Heart left ventricle (tissue), 13 donors: ENCODE data around the gene SBK3.

Experiments used
- POLR2A ChIP-seq, 2 donors: fragments of 450-650 bp; IDR thresholded peaks; one replicate each; pipeline ENCODE4 v1.6.1; 2017; ENCODE audit warnings: antibody characterized with exemption in 2 of 2, mild to moderate bottlenecking in 2 of 2, moderate library complexity in 2 of 2
- TF ChIP-seq, protein P1 (sequence below), 12 donors: fragments of 200-600 bp; sonication (generic) in 4 of 12; IDR thresholded peaks; one replicate each; pipeline versions ENCODE4 v1.5.0 to v1.8.0; 2018 to 2022; ENCODE audit warnings: antibody characterized with exemption in 12 of 12, mild to moderate bottlenecking in 5 of 12
- donor health status: ischemic (EF 13 %, LVEDD 7.1; RV severe dilation, severe dysfunction).
- donor health status: DM: no; HTN: yes; CAD: no.
- donor health status: DM: no; HTN: no; CAD: no.
- donor health status: ischemic (EF 25% LVEDD 6.9; RV normal size, moderate dysfunction).
- donor health status: ischemic (EF 25% LVEDD 5.7; RV mildly dilated, moderate dysfunction).
- donor health status: ischemic (EF 35%, LVEDD 5.7; RV mildly dilated, moderate dysfunction).
- donor health status: nonischemic (EF 11% LVEDD 7.7; RV severe dilation, severe dysfunction).
- donor health status: DM: yes; HTN: yes; CAD: no.
- donor health status: PGD.
- donor health status: ischemic (EF 29% LVEDD 5.4; RV normal size, mild dysfunction).
- donor health status: nonischemic (EF 23%, LVEDD 6.1; RV moderate dilation, normal function).

GRCh38 chr19:55491546-55492360, 53.6 kb downstream of the SBK3 start:
- TF ChIP-seq, protein P1, sequence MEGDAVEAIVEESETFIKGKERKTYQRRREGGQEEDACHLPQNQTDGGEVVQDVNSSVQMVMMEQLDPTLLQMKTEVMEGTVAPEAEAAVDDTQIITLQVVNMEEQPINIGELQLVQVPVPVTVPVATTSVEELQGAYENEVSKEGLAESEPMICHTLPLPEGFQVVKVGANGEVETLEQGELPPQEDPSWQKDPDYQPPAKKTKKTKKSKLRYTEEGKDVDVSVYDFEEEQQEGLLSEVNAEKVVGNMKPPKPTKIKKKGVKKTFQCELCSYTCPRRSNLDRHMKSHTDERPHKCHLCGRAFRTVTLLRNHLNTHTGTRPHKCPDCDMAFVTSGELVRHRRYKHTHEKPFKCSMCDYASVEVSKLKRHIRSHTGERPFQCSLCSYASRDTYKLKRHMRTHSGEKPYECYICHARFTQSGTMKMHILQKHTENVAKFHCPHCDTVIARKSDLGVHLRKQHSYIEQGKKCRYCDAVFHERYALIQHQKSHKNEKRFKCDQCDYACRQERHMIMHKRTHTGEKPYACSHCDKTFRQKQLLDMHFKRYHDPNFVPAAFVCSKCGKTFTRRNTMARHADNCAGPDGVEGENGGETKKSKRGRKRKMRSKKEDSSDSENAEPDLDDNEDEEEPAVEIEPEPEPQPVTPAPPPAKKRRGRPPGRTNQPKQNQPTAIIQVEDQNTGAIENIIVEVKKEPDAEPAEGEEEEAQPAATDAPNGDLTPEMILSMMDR (IDR thresholded peaks at IDR 0.05), result no peak
- TF ChIP-seq POLR2A (IDR thresholded peaks at IDR 0.05), result no peak
